GM12874 (cell line): Measurements from ENCODE around the gene OR5AK2.

Experiments used
- TF ChIP-seq, protein P1 (sequence below): IDR thresholded peaks from 2 replicates; pipeline ENCODE4 v1.5.1; 2011; ENCODE audit warnings: low read depth, mild to moderate bottlenecking, control low read depth, low read length, moderate library complexity; ENCODE audit not compliant: insufficient read depth

OR5AK2 gene

DNA sequence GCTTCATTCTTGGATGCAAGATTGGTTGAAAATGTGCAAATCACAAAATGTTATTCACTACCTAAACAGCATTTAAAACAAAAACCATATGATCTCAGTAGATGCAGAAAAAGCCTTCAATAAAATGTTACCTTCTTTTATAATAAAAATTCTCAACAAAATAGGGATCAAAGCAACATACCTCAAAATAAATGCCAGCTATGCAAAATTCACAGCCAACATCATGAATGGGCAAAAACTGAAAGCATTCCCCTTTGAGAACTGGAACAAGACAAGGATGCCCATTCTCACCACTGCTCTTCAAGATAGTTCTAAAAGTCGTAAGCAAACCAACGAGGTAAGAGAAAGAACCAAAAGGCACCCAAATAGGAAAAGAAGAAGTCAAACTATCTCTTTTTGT is 2.0 kb downstream of the OR5AK2 start:
- TF ChIP-seq, protein P1, sequence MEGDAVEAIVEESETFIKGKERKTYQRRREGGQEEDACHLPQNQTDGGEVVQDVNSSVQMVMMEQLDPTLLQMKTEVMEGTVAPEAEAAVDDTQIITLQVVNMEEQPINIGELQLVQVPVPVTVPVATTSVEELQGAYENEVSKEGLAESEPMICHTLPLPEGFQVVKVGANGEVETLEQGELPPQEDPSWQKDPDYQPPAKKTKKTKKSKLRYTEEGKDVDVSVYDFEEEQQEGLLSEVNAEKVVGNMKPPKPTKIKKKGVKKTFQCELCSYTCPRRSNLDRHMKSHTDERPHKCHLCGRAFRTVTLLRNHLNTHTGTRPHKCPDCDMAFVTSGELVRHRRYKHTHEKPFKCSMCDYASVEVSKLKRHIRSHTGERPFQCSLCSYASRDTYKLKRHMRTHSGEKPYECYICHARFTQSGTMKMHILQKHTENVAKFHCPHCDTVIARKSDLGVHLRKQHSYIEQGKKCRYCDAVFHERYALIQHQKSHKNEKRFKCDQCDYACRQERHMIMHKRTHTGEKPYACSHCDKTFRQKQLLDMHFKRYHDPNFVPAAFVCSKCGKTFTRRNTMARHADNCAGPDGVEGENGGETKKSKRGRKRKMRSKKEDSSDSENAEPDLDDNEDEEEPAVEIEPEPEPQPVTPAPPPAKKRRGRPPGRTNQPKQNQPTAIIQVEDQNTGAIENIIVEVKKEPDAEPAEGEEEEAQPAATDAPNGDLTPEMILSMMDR: no peak

DNA sequence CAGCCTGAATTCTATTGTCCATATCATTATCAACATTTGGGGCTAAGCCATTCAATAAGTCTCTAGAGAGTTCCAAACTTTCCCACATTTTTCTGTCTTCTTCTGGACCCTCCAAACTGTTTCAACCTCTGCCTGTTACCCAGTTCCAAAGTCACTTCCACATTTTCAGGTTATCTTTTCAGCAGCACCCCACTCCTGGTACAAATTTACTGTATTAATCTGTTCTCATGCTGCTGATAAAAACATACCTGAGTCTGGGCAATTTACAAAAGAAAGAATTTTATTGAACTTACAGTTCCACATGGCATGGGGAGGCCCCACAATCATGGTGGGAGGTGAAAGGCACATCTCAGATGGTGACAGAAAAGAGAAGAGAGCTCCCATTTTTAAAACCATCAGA is 5.8 kb downstream of the OR5AK2 start:
- TF ChIP-seq, protein P1: no peak

DNA sequence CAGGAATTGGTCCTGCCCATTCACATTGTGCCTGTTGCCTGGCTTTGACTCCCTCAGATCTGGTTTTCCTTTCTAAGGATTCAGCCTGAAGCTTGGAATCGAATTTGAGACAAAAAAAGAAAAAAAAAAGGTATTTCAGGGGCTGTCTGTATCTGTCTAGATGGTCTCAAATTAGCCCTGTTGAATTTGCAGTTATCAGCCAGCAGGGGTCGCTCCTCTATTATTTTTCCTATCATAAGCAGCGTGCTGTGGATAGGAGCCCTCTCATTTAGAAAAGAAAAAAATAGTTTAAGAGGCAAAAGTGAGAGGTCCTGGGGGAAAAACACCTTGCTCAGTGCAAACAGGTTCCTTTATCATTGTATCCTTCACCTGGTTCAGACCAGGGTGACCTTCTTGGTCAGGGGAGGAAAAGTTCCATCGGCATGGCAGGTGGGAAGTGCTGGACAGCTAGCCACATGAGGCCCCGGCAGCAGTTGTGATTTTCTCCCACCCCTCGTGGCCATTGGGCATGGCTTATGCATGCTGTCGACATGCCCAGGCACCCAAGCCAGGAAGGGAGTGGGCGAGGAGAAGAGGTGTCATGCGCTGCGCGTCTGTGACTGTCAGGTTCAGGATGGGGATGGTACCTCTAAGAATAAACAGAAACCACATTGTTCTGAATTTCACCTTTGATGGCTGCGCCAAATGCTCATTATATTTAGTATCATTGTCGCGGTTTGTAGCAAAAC is 13.1 kb downstream of the OR5AK2 start:
- TF ChIP-seq, protein P1: peak; percentile 0; the same call in 1 of the 2 replicates

DNA sequence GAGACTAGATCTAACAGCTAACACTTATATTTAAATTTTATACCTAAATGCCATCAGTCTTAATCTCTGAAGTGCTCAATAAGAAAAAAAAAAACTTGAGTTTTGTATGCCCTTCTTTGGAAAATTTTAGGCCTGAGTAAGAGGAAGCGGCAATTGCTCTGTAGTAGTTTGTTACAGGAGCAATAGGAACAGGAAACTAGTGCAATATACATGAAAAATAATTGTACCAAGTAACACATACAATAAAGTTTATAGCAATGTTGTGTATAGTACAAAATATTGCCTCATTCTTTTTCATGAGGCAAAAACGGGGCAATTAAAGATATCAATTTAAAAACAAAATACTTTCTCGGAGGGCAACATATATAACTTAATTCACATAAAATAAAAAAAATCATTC is 19.7 kb downstream of the OR5AK2 start:
- TF ChIP-seq, protein P1: no peak

DNA sequence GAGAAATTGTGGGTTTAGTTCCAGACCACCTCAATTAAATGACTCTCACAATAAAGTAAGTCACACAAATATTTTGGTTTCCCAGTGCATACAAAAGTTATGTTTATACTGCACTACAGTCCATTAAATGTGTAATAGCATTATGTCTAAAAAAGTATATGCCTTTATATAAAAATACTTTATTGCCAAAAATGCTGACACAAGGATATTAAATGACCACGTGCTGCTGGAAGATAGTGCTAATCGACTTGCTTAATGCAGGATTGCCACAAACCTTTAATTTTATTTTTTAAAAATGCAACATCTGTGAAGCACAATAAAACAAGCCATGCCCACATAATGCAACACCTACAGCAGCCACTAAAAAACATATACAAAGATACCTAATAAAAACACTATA is 27.0 kb downstream of the OR5AK2 start:
- TF ChIP-seq, protein P1: no peak

DNA sequence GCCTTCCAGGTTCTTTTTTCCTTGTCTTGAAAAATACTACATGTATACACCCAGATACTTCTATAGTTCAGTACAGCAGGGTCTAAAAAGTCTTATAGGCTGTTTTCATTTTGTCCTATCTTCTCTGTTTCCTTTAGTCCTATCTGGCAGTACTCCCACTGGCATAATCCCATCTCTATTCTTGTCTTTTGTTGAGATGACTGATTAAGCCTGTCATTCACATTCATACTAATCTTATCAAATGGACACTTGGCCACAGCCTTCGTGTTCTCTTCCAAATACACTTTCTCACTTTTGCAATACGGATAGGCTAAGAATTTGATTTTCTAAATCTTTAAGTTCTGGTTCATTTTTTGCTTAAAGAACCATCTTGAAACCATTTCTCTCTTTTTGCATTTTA is 42.8 kb downstream of the OR5AK2 start:
- TF ChIP-seq, protein P1: no peak
